Sigmoid colon (tissue), 4 donors: ENCODE data around the gene KDM1A.

Source experiments
- CTCF ChIP-seq, 4 experiments: fragments of 450-650 bp in 3 of 4; fragments of 200-600 bp in 1 of 4; IDR thresholded peaks; one replicate each; pipeline ENCODE4 v1.5.1; 2016 to 2019; ENCODE audit warnings: antibody characterized with exemption in 4 of 4, mild to moderate bottlenecking in 3 of 4, moderate library complexity in 2 of 4
- EP300 ChIP-seq, 4 donors: sonication (generic); formaldehyde crosslinking; IDR thresholded peaks; one replicate each; pipeline ENCODE4 v1.6.1; 2017; ENCODE audit warnings: antibody characterized with exemption in 4 of 4
- POLR2A ChIP-seq, 2 donors: fragments of 450-650 bp; IDR thresholded peaks; one replicate each; pipeline ENCODE4 v1.6.1; 2016; ENCODE audit warnings: antibody characterized with exemption in 2 of 2, mild to moderate bottlenecking in 2 of 2, moderate library complexity in 2 of 2
- POLR2AphosphoS5 ChIP-seq, 4 donors: sonication (generic); formaldehyde crosslinking; IDR thresholded peaks; one replicate each; pipeline ENCODE4 v1.6.1; 2017; ENCODE audit warnings: antibody characterized with exemption in 4 of 4

GRCh38 chr1:23081376-23081775 is 62.1 kb downstream of the KDM1A start:
- TF ChIP-seq CTCF (IDR thresholded peaks at IDR 0.05) (no peak), POLR2A (IDR thresholded peaks at IDR 0.05) (no peak), EP300 (IDR thresholded peaks at IDR 0.05) (no peak), POLR2AphosphoS5 (IDR thresholded peaks at IDR 0.05) (no peak)
